OCI-LY7 (cell line): Measurements from ENCODE around the gene RRP9.

Source experiments
- CTCF ChIP-seq: fragments of 200-600 bp; sonication (generic); conservative IDR thresholded peaks from 2 replicates; pipeline ENCODE4 v1.5.1; 2014; ENCODE audit warnings: mild to moderate bottlenecking, antibody characterized with exemption, low read length, moderate library complexity, mixed read lengths
- EZH2phosphoT487 ChIP-seq: fragments of 200-600 bp; sonication (generic); IDR thresholded peaks from 2 replicates; pipeline ENCODE4 v1.6.1; 2018; ENCODE audit warnings: low read depth, borderline replicate concordance, mild to moderate bottlenecking, mixed run types, antibody characterized with exemption, low read length, moderate library complexity, mixed read lengths

DNA sequence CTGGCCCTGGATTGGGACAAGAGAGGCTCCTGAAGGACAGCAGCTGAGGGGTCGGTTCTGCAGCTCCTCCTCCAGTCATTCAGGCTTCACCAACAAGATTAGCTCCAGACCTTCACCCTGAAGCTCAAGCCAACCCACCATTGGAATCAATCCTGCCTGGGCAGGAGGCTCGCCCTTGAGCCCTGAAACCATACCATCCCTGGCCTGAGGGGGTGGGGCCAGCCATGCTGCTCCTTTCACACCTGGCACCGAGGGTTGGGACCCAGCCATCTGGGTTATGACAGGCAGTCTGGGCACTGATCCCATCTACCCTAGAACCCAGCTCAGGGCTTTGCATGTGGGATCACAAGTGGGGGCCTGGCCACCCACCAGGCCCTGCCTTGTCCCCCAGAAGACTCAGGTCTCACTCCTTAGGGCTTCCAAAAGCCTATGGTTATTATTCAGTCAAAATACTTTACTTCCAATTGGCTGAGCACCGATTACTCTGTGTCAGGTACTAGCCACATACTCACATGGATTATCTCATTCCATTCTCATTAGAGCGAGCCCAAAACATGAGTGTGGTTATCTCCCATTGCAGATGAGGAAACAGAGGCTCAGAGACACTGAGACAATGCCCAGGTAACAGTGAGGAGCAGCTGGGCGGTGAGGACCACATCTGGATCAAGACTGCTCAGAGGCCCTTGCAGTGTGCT, 29.0 kb upstream of the RRP9 start:
- no peak for TF ChIP-seq CTCF
- no peak for TF ChIP-seq EZH2phosphoT487
